Upper lobe of left lung (tissue), 6 donors: Measurements from ENCODE around the gene LZTS3. TPM values are rescaled to one million over a fixed set of nuclear protein-coding genes. Genes with fewer than 3 reads are reported as not detected.

Experiments
- ATAC-seq, 2 donors: fragments of 200-7000 bp; cut with Tn5 transposase; one replicate each; pipeline ENCODE4 v1.9.1; 2022; ENCODE audit warnings: mild to moderate bottlenecking in 2 of 2, moderate library complexity in 2 of 2; ENCODE audit not compliant: low FRiP score in 2 of 2
- DNase-seq, 2 donors: peaks; one replicate each; pipeline ENCODE4 v3.0.0-alpha.2; 2019 to 2020
- H3K27ac ChIP-seq, 4 donors: fragments of 200-600 bp; sonication (generic); one replicate each; pipeline ENCODE4 v1.5.1; 2016 to 2019
- H3K27me3 ChIP-seq, 4 donors: fragments of 200-600 bp; sonication (generic); one replicate each; pipeline ENCODE4 v1.5.1; 2017 to 2019
- H3K36me3 ChIP-seq, 4 donors: fragments of 200-600 bp; sonication (generic); one replicate each; pipeline ENCODE4 v1.5.1; 2016 to 2019
- H3K4me1 ChIP-seq, 4 donors: fragments of 200-600 bp; sonication (generic); one replicate each; pipeline ENCODE4 v1.5.1; 2018 to 2019
- H3K4me3 ChIP-seq, 4 donors: fragments of 200-600 bp; sonication (generic); one replicate each; pipeline ENCODE4 v1.5.1; 2017 to 2019; ENCODE audit warnings: mild to moderate bottlenecking in 2 of 4, moderate library complexity in 1 of 4
- H3K9me3 ChIP-seq, 4 donors: fragments of 200-600 bp; sonication (generic); one replicate each; pipeline ENCODE4 v1.5.1; 2018 to 2019
- EP300 ChIP-seq, 4 donors: sonication (generic); formaldehyde crosslinking; IDR thresholded peaks; one replicate each; pipeline ENCODE4 v1.5.1; 2017; ENCODE audit warnings: antibody characterized with exemption in 4 of 4, control low read depth in 2 of 4
- POLR2A ChIP-seq, 4 donors: fragments of 450-650 bp; IDR thresholded peaks; one replicate each; pipeline ENCODE4 v1.5.1; 2016 to 2017; ENCODE audit warnings: antibody characterized with exemption in 4 of 4, mild to moderate bottlenecking in 2 of 4
- POLR2AphosphoS5 ChIP-seq, 2 donors: sonication (generic); formaldehyde crosslinking; IDR thresholded peaks; one replicate each; pipeline ENCODE4 v1.5.1; 2017; ENCODE audit warnings: antibody characterized with exemption in 2 of 2
- WGBS, 2 donors: methylation state at CpG; one replicate each; pipeline ENCODE4 v1.1.5; 2017 to 2018; 5-methylcytosine and 5-hydroxymethylcytosine counted together
- total RNA-seq, 6 donors: library from RNA; depleted of rRNA in 4 of 6; stranded (reverse); fragments of >200 nt in 4 of 6; gene quantifications; one replicate each; pipeline versions ENCODE4 v1.1.0 to v1.2.1, GENCODE V29; 2016 to 2021
- TF ChIP-seq, protein P1 (sequence below), 6 experiments: fragments of 450-650 bp in 4 of 6; fragments of 200-600 bp in 2 of 6; sonication (generic) in 2 of 6; IDR thresholded peaks; one replicate each; pipeline ENCODE4 v1.5.1; 2016 to 2019; ENCODE audit warnings: antibody characterized with exemption in 6 of 6
- donor health status: DM: no; HTN: no; CAD: no; lungs with moderate emphysema.
- donor health status: DM: no; HTN: yes; CAD: no; lungs with severe emphysema.

LZTS3 gene
- total RNA-seq, 6 donors from 2014 or later, result 19.1 to 52.2 (median 31.1) TPM

GRCh38 chr20:3150908-3151307 is 22.4 kb downstream of the LZTS3 start:
- no peaks in the 10 kb centered on the region for H3K27me3 ChIP-seq
- ATAC-seq, result no peak
- peaks cover 0 to 60% (median 32%) of the 10 kb centered on the region in 4 donors for H3K36me3 ChIP-seq
- no peak for DNase-seq
- TF ChIP-seq EP300 (IDR thresholded peaks at IDR 0.05) (no peak), POLR2AphosphoS5 (IDR thresholded peaks at IDR 0.05) (no peak), POLR2A (IDR thresholded peaks at IDR 0.05) (no peak)
- TF ChIP-seq, protein P1, sequence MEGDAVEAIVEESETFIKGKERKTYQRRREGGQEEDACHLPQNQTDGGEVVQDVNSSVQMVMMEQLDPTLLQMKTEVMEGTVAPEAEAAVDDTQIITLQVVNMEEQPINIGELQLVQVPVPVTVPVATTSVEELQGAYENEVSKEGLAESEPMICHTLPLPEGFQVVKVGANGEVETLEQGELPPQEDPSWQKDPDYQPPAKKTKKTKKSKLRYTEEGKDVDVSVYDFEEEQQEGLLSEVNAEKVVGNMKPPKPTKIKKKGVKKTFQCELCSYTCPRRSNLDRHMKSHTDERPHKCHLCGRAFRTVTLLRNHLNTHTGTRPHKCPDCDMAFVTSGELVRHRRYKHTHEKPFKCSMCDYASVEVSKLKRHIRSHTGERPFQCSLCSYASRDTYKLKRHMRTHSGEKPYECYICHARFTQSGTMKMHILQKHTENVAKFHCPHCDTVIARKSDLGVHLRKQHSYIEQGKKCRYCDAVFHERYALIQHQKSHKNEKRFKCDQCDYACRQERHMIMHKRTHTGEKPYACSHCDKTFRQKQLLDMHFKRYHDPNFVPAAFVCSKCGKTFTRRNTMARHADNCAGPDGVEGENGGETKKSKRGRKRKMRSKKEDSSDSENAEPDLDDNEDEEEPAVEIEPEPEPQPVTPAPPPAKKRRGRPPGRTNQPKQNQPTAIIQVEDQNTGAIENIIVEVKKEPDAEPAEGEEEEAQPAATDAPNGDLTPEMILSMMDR (IDR thresholded peaks at IDR 0.05), result no peak
- no peak overlapping the region for H3K4me3 ChIP-seq
- peaks cover 0 to 26% (median 14%) of the 10 kb centered on the region in 4 donors for H3K4me1 ChIP-seq
- no peaks in the 10 kb centered on the region for H3K9me3 ChIP-seq
- H3K27ac ChIP-seq, result no peak overlapping the region

GRCh38 chr20:3146732-3147341 is 26.5 kb downstream of the LZTS3 start:
- no peak overlapping the region for H3K4me3 ChIP-seq
- peak in 1 of 2 donors; percentile 42 for ATAC-seq
- WGBS, 2 donors, result 93 to 94% methylated on average over 10 of the region's 10 CpGs
- H3K9me3 ChIP-seq, result no peaks in the 10 kb centered on the region
- no peaks in the 10 kb centered on the region for H3K27me3 ChIP-seq
- TF ChIP-seq EP300 (IDR thresholded peaks at IDR 0.05) (no peak), POLR2AphosphoS5 (IDR thresholded peaks at IDR 0.05) (no peak), POLR2A (IDR thresholded peaks at IDR 0.05) (no peak)
- TF ChIP-seq, protein P1 (IDR thresholded peaks at IDR 0.05), result no peak
- peaks cover 0 to 39% (median 28%) of the 10 kb centered on the region in 4 donors for H3K36me3 ChIP-seq
- no peak overlapping the region for H3K27ac ChIP-seq
- peaks cover 0 to 11% (median 5%) of the 10 kb centered on the region in 4 donors for H3K4me1 ChIP-seq
- DNase-seq, result no peak

- Histone ChIP-seq H3K27ac (no peak overlapping the region), H3K4me3 (no peak overlapping the region), H3K9me3 (no peaks in the 10 kb centered on the region), H3K36me3 (peaks cover 0 to 20% (median 6%) of the 10 kb centered on the region in 4 donors), H3K4me1 (no peaks in the 10 kb centered on the region), H3K27me3 (no peaks in the 10 kb centered on the region)
- WGBS, 2 donors, result 89 to 92% methylated on average over 3 of the region's 3 CpGs
- no peak for DNase-seq
- no peak for ATAC-seq
- no peak for TF ChIP-seq POLR2A (IDR thresholded peaks at IDR 0.05)
- no peak for TF ChIP-seq POLR2AphosphoS5 (IDR thresholded peaks at IDR 0.05)
- TF ChIP-seq, protein P1 (IDR thresholded peaks at IDR 0.05), result no peak
- no peak for TF ChIP-seq EP300 (IDR thresholded peaks at IDR 0.05)
Observed at GRCh38 chr20:3141757-3142156, 31.6 kb downstream of the LZTS3 start.

DNA sequence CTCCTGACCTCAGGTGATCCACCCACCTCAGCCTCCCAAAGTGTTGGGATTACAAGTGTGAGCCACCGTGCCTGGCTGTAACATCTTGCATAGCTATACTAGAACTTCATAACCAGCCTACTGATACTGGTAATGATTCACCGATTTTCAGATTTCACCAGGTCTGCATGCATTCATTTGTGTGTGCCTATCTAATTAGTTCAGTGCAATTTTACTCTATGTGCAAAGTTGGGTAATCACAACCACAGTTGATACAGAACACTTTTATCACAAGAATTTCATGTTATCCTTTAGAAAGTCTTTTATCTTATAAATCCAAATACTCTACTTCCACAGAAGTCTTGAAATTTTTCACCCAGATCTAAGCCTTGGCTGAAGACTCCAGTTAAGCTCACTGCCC is 35.9 kb downstream of the LZTS3 start:
- Histone ChIP-seq H3K9me3 (no peaks in the 10 kb centered on the region), H3K27me3 (no peaks in the 10 kb centered on the region), H3K36me3 (peaks cover 0 to 9% (median 0%) of the 10 kb centered on the region in 4 donors), H3K4me3 (no peak overlapping the region), H3K27ac (no peak overlapping the region), H3K4me1 (no peaks in the 10 kb centered on the region)
- no peak for TF ChIP-seq POLR2A (IDR thresholded peaks at IDR 0.05)
- TF ChIP-seq, protein P1 (IDR thresholded peaks at IDR 0.05), result no peak
- no peak for TF ChIP-seq EP300 (IDR thresholded peaks at IDR 0.05)
- no peak for TF ChIP-seq POLR2AphosphoS5 (IDR thresholded peaks at IDR 0.05)
- DNase-seq (no peak), ATAC-seq (no peak)
- 88 to 95% methylated on average over 2 of the region's 2 CpGs for WGBS, 2 donors

GRCh38 chr20:3135507-3136070 is 37.8 kb downstream of the LZTS3 start:
- DNase-seq (no peak), ATAC-seq (no peak)
- TF ChIP-seq POLR2A (IDR thresholded peaks at IDR 0.05) (no peak), EP300 (IDR thresholded peaks at IDR 0.05) (no peak), POLR2AphosphoS5 (IDR thresholded peaks at IDR 0.05) (no peak)
- TF ChIP-seq, protein P1 (IDR thresholded peaks at IDR 0.05), result no peak
- H3K36me3 ChIP-seq, result peaks cover 0 to 9% (median 0%) of the 10 kb centered on the region in 4 donors
- H3K9me3 ChIP-seq, result no peaks in the 10 kb centered on the region
- no peak overlapping the region for H3K4me3 ChIP-seq
- no peaks in the 10 kb centered on the region for H3K27me3 ChIP-seq
- H3K4me1 ChIP-seq, result no peaks in the 10 kb centered on the region
- WGBS, 2 donors, result 86 to 95% methylated on average over 5 of the region's 5 CpGs
- no peak overlapping the region for H3K27ac ChIP-seq
